DOHH2 (cell line): Measurements from ENCODE around the gene RBM23.

Experiments used
- CTCF ChIP-seq: fragments of 200-600 bp; sonication (generic); IDR thresholded peaks from one replicate; pipeline ENCODE4 v1.5.1; 2014; ENCODE audit warnings: antibody characterized with exemption, mild to moderate bottlenecking, low read depth, low read length; ENCODE audit not compliant: poor library complexity, severe bottlenecking
- EZH2phosphoT487 ChIP-seq: fragments of 200-600 bp; sonication (generic); IDR thresholded peaks from 2 replicates; pipeline ENCODE4 v1.6.1; 2017; ENCODE audit warnings: borderline replicate concordance, mild to moderate bottlenecking, antibody characterized with exemption, low read length, moderate library complexity, mixed read lengths

GRCh38 chr14:22905627-22906026, 13.3 kb downstream of the RBM23 start:
- TF ChIP-seq CTCF (no peak), EZH2phosphoT487 (no peak)
